Heart right ventricle (tissue), 16 donors: Measurements from ENCODE around the gene CREG2. TPM values are rescaled to one million over a fixed set of nuclear protein-coding genes. Genes with fewer than 3 reads are reported as not detected.

ENCODE experiments used
- ATAC-seq, 8 donors: fragments of 200-7000 bp; cut with Tn5 transposase; one replicate each; pipeline ENCODE4 v1.9.1; 2020; ENCODE audit warnings: mild to moderate bottlenecking in 8 of 8, moderate library complexity in 8 of 8, moderate number of reproducible peaks in 1 of 8
- DNase-seq, 2 donors: peaks; one replicate each; pipeline ENCODE4 v3.0.0-alpha.2; 2020
- H3K27ac ChIP-seq, 10 donors: fragments of 200-600 bp; sonication (generic) in 2 of 10; one replicate each; pipeline versions ENCODE4 v1.5.0 to v1.8.0; 2020 to 2022; ENCODE audit warnings: mild to moderate bottlenecking in 3 of 10
- H3K27me3 ChIP-seq, 7 donors: fragments of 200-600 bp; one replicate each; pipeline ENCODE4 v1.8.0; 2021 to 2022; ENCODE audit warnings: mild to moderate bottlenecking in 2 of 7
- H3K36me3 ChIP-seq, 9 donors: fragments of 200-600 bp; sonication (generic) in 1 of 9; one replicate each; pipeline versions ENCODE4 v1.5.0 to v1.8.0; 2020 to 2022; ENCODE audit warnings: mild to moderate bottlenecking in 2 of 9
- H3K4me1 ChIP-seq, 9 donors: fragments of 200-600 bp; sonication (generic) in 1 of 9; one replicate each; pipeline versions ENCODE4 v1.5.0 to v1.8.0; 2020 to 2022; ENCODE audit warnings: mild to moderate bottlenecking in 4 of 9
- H3K4me3 ChIP-seq, 10 donors: fragments of 200-600 bp; sonication (generic) in 2 of 10; one replicate each; pipeline versions ENCODE4 v1.5.0 to v1.8.0; 2020 to 2022; ENCODE audit warnings: mild to moderate bottlenecking in 7 of 10, moderate library complexity in 2 of 10
- H3K9me3 ChIP-seq, 11 donors: fragments of 200-600 bp in 10 of 11; sonication (generic) in 2 of 11; one replicate each; pipeline versions ENCODE4 v1.5.0 to v1.8.0; 2013 to 2022; ENCODE audit warnings: mild to moderate bottlenecking in 2 of 11, control low read depth in 1 of 11, moderate library complexity in 1 of 11
- CTCF ChIP-seq, 9 donors: fragments of 200-600 bp; sonication (generic) in 2 of 9; IDR thresholded peaks; one replicate each; pipeline versions ENCODE4 v1.5.0 to v1.8.0; 2021 to 2022; ENCODE audit warnings: antibody characterized with exemption in 9 of 9, mild to moderate bottlenecking in 5 of 9, moderate library complexity in 1 of 9
- WGBS, 2 donors: extraction: QIAGEN DNeasy Blood & Tissue Kit; methylation state at CpG; one replicate each; pipeline ENCODE4 v1.1.7; 2013; ENCODE audit warnings: inconsistent platforms in 1 of 2; 5-methylcytosine and 5-hydroxymethylcytosine counted together
- intact Hi-C, 10 donors: fragments of 100-400 bp; cut with DNase I; formaldehyde crosslinking; loops; one replicate each; pipeline versions ENCODE4 v1.11.1 to v1.14.2; 2022
- polyA plus RNA-seq, 2 donors: library from polyadenylated mRNA; stranded (reverse); fragments of 200-250 nt; gene quantifications; one replicate each; pipeline ENCODE4 v1.2.3, GENCODE V29; 2013
- total RNA-seq, 10 donors: library from RNA; stranded (reverse); fragmentation: NEBNext Ultra II Directional in 3 of 10; extraction: Animal tissue kit (Norgen Biotek cat#: 25700) in 3 of 10; gene quantifications; one replicate each; pipeline versions ENCODE4 v1.2.1 to v1.2.4, GENCODE V29; 2021 to 2023
- donor health status: Arrhythmogenic right ventricular cardiomyopathy.
- donor health status: ischemic (EF 13 %, LVEDD 7.1; RV severe dilation, severe dysfunction).
- donor health status: healthy with polysubstance abuse.
- donor health status: DM: no; HTN: yes; CAD: no.
- donor health status: DM: no; HTN: no; CAD: no.
- donor health status: ischemic (EF 25% LVEDD 6.9; RV normal size, moderate dysfunction).
- donor health status: ischemic (EF 25% LVEDD 5.7; RV mildly dilated, moderate dysfunction).
- donor health status: healthy.
- donor health status: DM: yes; HTN: yes; CAD: no.
- donor health status: Ischemic cardiomyopathy.
- donor health status: ischemic (EF 35%, LVEDD 5.7; RV mildly dilated, moderate dysfunction).
- donor health status: nonischemic (EF 11% LVEDD 7.7; RV severe dilation, severe dysfunction).
- donor health status: DM: yes; HTN: yes; CAD: no.
- donor health status: PGD.
- donor health status: ischemic (EF 29% LVEDD 5.4; RV normal size, mild dysfunction).
- donor health status: nonischemic (EF 23%, LVEDD 6.1; RV moderate dilation, normal function).

The CREG2 gene
- total and polyA plus RNA-seq, 12 donors = 0.24 to 1.4 (median 0.70) TPM; not detected in 5

- Histone ChIP-seq H3K36me3 (no peaks in the 10 kb centered on the region), H3K4me3 (no peak overlapping the region), H3K27me3 (peaks cover 0 to 5% (median 0%) of the 10 kb centered on the region in 7 donors), H3K27ac (peak overlapping the region in 1 of 10 donors; percentile 32), H3K9me3 (no peaks in the 10 kb centered on the region), H3K4me1 (peaks cover 0 to 34% (median 15%) of the 10 kb centered on the region in 9 donors)
- ATAC-seq = no peak
- TF ChIP-seq CTCF (IDR thresholded peaks at IDR 0.05) = no peak
- 85 to 89% methylated on average over 20 of the region's 20 CpGs for WGBS, 2 donors
- intact Hi-C loops = loop anchor here in 1 of 10 donors (10.0 kb wide), 1 partner anchor 262 kb away; the partner anchor contains the start of gene MAP4K4
- DNase-seq = peak; percentile 16 to 33
Observed at GRCh38 chr2:101432411-101433181, 45.3 kb upstream of the CREG2 start.

- peaks cover 0 to 32% (median 15%) of the 10 kb centered on the region in 9 donors for H3K4me1 ChIP-seq
- no peaks in the 10 kb centered on the region for H3K36me3 ChIP-seq
- DNase-seq (no peak), ATAC-seq (no peak)
- 92% methylated on average over 4 of the region's 4 CpGs for WGBS, 2 donors
- H3K27me3 ChIP-seq = peaks cover 0 to 1% (median 0%) of the 10 kb centered on the region in 7 donors
- H3K4me3 ChIP-seq = no peak overlapping the region
- intact Hi-C loops = loop anchor here in 1 of 10 donors (10.0 kb wide), 1 partner anchor 263 kb away; the partner anchor contains the start of gene MAP4K4
- H3K9me3 ChIP-seq = no peaks in the 10 kb centered on the region
- H3K27ac ChIP-seq = no peak overlapping the region
- TF ChIP-seq CTCF (IDR thresholded peaks at IDR 0.05) = no peak
Observed at GRCh38 chr2:101431486-101431885, 44.2 kb upstream of the CREG2 start.

- H3K27ac ChIP-seq = no peak overlapping the region
- DNase-seq = no peak
- WGBS, 2 donors = 98 to 100% methylated on average over 2 of the region's 2 CpGs
- no peaks in the 10 kb centered on the region for H3K27me3 ChIP-seq
- no peaks in the 10 kb centered on the region for H3K9me3 ChIP-seq
- no peak for TF ChIP-seq CTCF (IDR thresholded peaks at IDR 0.05)
- no peaks in the 10 kb centered on the region for H3K36me3 ChIP-seq
- intact Hi-C loops = loop anchor here in 1 of 10 donors (10.0 kb wide), 1 partner anchor 265 kb away; the partner anchor contains the start of gene MAP4K4
- no peak for ATAC-seq
- no peak overlapping the region for H3K4me3 ChIP-seq
- H3K4me1 ChIP-seq = peaks cover 0 to 19% (median 8%) of the 10 kb centered on the region in 9 donors
Observed at GRCh38 chr2:101430156-101430555, 42.9 kb upstream of the CREG2 start.

GRCh38 chr2:101429453-101429852 is 42.1 kb upstream of the CREG2 start:
- no peaks in the 10 kb centered on the region for H3K9me3 ChIP-seq
- DNase-seq (no peak), ATAC-seq (no peak)
- intact Hi-C loops = loop anchor here in 4 of 10 donors (10.0 kb wide), 3 partner anchors 85 to 405 kb away; partner anchors contain the start of gene MAP4K4 (in 3 of the 4)
- H3K27me3 ChIP-seq = no peaks in the 10 kb centered on the region
- no peaks in the 10 kb centered on the region for H3K36me3 ChIP-seq
- H3K4me1 ChIP-seq = peaks cover 0 to 13% (median 8%) of the 10 kb centered on the region in 9 donors
- WGBS, 2 donors = 96 to 97% methylated on average over 6 of the region's 6 CpGs
- no peak for TF ChIP-seq CTCF (IDR thresholded peaks at IDR 0.05)
- no peak overlapping the region for H3K27ac ChIP-seq
- no peak overlapping the region for H3K4me3 ChIP-seq
